Spleen (tissue), 11 donors: ENCODE measurements around the gene MYL12A. TPM values are rescaled to one million over a fixed set of nuclear protein-coding genes. Genes with fewer than 3 reads are reported as not detected.
A peak's percentile ranks its signal among the peaks of the same experiment; 100 is the strongest.

Experiments
- DNase-seq: peaks from one replicate; pipeline ENCODE4 v3.0.0-alpha.2; 2020
- H3K27ac ChIP-seq, 8 donors: fragments of 200-600 bp; sonication (generic) in 7 of 8; 1 replicate in 4 of 8; 2 replicates in 4 of 8; pipeline versions ENCODE4 v1.5.0 to v1.8.0; 2016 to 2021; ENCODE audit warnings: inconsistent platforms in 4 of 8, mild to moderate bottlenecking in 4 of 8, moderate library complexity in 1 of 8
- H3K27me3 ChIP-seq, 7 donors: fragments of 200-600 bp; sonication (generic) in 6 of 7; replicated peaks in 1 of 7; 1 replicate in 4 of 7; 2 replicates in 3 of 7; pipeline versions ENCODE4 v1.5.0 to v1.8.0; 2016 to 2021; ENCODE audit warnings: inconsistent platforms in 3 of 7, mild to moderate bottlenecking in 1 of 7
- H3K36me3 ChIP-seq, 6 donors: fragments of 200-600 bp; sonication (generic) in 5 of 6; 1 replicate in 4 of 6; 2 replicates in 2 of 6; pipeline versions ENCODE4 v1.5.0 to v1.8.0; 2016 to 2021; ENCODE audit warnings: inconsistent platforms in 2 of 6
- H3K4me1 ChIP-seq, 6 donors: fragments of 200-600 bp; sonication (generic) in 5 of 6; 1 replicate in 3 of 6; 2 replicates in 3 of 6; pipeline versions ENCODE4 v1.5.0 to v1.8.0; 2016 to 2021; ENCODE audit warnings: inconsistent platforms in 3 of 6
- H3K4me3 ChIP-seq, 8 donors: fragments of 200-600 bp; sonication (generic) in 7 of 8; 1 replicate in 4 of 8; 2 replicates in 4 of 8; pipeline versions ENCODE4 v1.5.0 to v1.8.0; 2016 to 2021; ENCODE audit warnings: inconsistent platforms in 4 of 8, mild to moderate bottlenecking in 4 of 8, moderate library complexity in 2 of 8
- H3K9me3 ChIP-seq, 8 donors: fragments of 200-600 bp; sonication (generic) in 7 of 8; 1 replicate in 4 of 8; 2 replicates in 4 of 8; pipeline versions ENCODE4 v1.5.0 to v1.8.0; 2016 to 2021; ENCODE audit warnings: inconsistent platforms in 4 of 8
- CTCF ChIP-seq, 11 experiments: fragments of 200-600 bp in 7 of 11; fragments of 450-650 bp in 4 of 11; sonication (generic) in 4 of 11; IDR thresholded peaks in 8 of 11; conservative IDR thresholded peaks in 3 of 11; 1 replicate in 7 of 11; 2 replicates in 4 of 11; pipeline versions ENCODE4 v1.4.0 to v1.8.0; 2016 to 2021; ENCODE audit warnings: antibody characterized with exemption in 11 of 11, inconsistent platforms in 4 of 11, mild to moderate bottlenecking in 1 of 11
- POLR2A ChIP-seq, 3 donors: fragments of 450-650 bp; IDR thresholded peaks; one replicate each; pipeline ENCODE4 v1.5.1; 2017; ENCODE audit warnings: antibody characterized with exemption in 3 of 3, mild to moderate bottlenecking in 1 of 3
- POLR2AphosphoS5 ChIP-seq, 3 donors: sonication (generic); formaldehyde crosslinking; IDR thresholded peaks; one replicate each; pipeline ENCODE4 v1.5.1; 2017; ENCODE audit warnings: antibody characterized with exemption in 3 of 3
- WGBS, 5 donors: extraction: QIAGEN DNeasy Blood & Tissue Kit in 3 of 5; methylation state at CpG; one replicate each; pipeline versions ENCODE4 v1.1.5 to v1.1.7; 2013 to 2018; 5-methylcytosine and 5-hydroxymethylcytosine counted together
- intact Hi-C: fragments of 100-400 bp; cut with DNase I; formaldehyde crosslinking; loops from one replicate; pipeline ENCODE4 v1.15.0; 2023; ENCODE audit warnings: low total_unique reads
- polyA plus RNA-seq, 3 donors: library from polyadenylated mRNA; stranded (reverse); fragments of 200-250 nt; gene quantifications; one replicate each; pipeline ENCODE4 v1.2.1, GENCODE V29; 2013
- total RNA-seq, 7 donors: library from RNA; depleted of rRNA in 3 of 7; stranded (reverse); fragments of >200 nt in 3 of 7; fragmentation: NEBNext Ultra II Directional in 4 of 7; extraction: Animal tissue kit (Norgen Biotek cat#: 25700) in 4 of 7; gene quantifications; one replicate each; pipeline versions ENCODE4 v1.1.0 to v1.2.1, GENCODE V29; 2016 to 2021
- donor health status: healthy with polysubstance abuse.
- donor health status: DM: no; HTN: no; CAD: no; lungs with moderate emphysema.
- donor health status: DM: no; HTN: no; CAD: no.
- donor health status: Bipolar disorder and iron deficiency.
- donor health status: healthy.
- donor health status: DM: no; HTN: no; CAD: no.
- donor health status: DM: yes; HTN: yes; CAD: no.

The MYL12A gene
- total and polyA plus RNA-seq, 10 donors, result 422 to 675 (median 586) TPM

- no peak overlapping the region for H3K27ac ChIP-seq
- intact Hi-C loops, result loop anchor here (10.0 kb wide), 1 partner anchor 64 kb away; no protein-coding TSS in a partner anchor
- 82 to 92% (median 90%) methylated on average over 2 of the region's 2 CpGs for WGBS, 5 donors
- H3K4me1 ChIP-seq, result peaks cover 0 to 6% (median 0%) of the 10 kb centered on the region in 6 donors
- no peak for DNase-seq
- H3K36me3 ChIP-seq, result peaks cover 0 to 18% (median 0%) of the 10 kb centered on the region in 6 donors
- H3K9me3 ChIP-seq, result peaks cover 0 to 22% (median 16%) of the 10 kb centered on the region in 8 donors
- H3K27me3 ChIP-seq, result no peaks in the 10 kb centered on the region
- no peak overlapping the region for H3K4me3 ChIP-seq
- no peak for TF ChIP-seq POLR2AphosphoS5 (IDR thresholded peaks at IDR 0.05)
- TF ChIP-seq CTCF (IDR thresholded peaks at IDR 0.05 in 8 of 11, conservative IDR thresholded peaks at IDR 0.05 in 3 of 11), result no peak
- TF ChIP-seq POLR2A (IDR thresholded peaks at IDR 0.05), result no peak
Measured at GRCh38 chr18:3238742-3239141, 8.9 kb upstream of the MYL12A start.

GRCh38 chr18:3245185-3245564 is 2.4 kb upstream of the MYL12A start:
- Histone ChIP-seq H3K27me3 (no peaks in the 10 kb centered on the region), H3K4me1 (peaks cover 21 to 50% (median 41%) of the 10 kb centered on the region in 6 donors), H3K4me3 (peak overlapping the region in 3 of 8 donors; percentile 82 to 97 (median 88)), H3K9me3 (peaks cover 0 to 22% (median 16%) of the 10 kb centered on the region in 8 donors), H3K36me3 (peaks cover 0 to 28% (median 3%) of the 10 kb centered on the region in 6 donors), H3K27ac (peak overlapping the region in 4 of 8 donors; percentile 96 to 100 (median 100))
- WGBS, 5 donors, result 57 to 91% (median 79%) methylated on average over 1 of the region's 1 CpG
- no peak for DNase-seq
- TF ChIP-seq POLR2AphosphoS5 (IDR thresholded peaks at IDR 0.05), result no peak
- no peak for TF ChIP-seq POLR2A (IDR thresholded peaks at IDR 0.05)
- no peak for TF ChIP-seq CTCF (IDR thresholded peaks at IDR 0.05 in 8 of 11, conservative IDR thresholded peaks at IDR 0.05 in 3 of 11)
- intact Hi-C loops, result loop anchor here (5.0 to 10.0 kb wide), 2 partner anchors 90 to 313 kb away; no protein-coding TSS in a partner anchor

- peaks cover 0 to 17% (median 14%) of the 10 kb centered on the region in 8 donors for H3K9me3 ChIP-seq
- peak; percentile 98 for DNase-seq
- TF ChIP-seq CTCF (IDR thresholded peaks at IDR 0.05 in 8 of 11, conservative IDR thresholded peaks at IDR 0.05 in 3 of 11) (peak; percentile 82 to 99 (median 95)), POLR2A (IDR thresholded peaks at IDR 0.05) (no peak), POLR2AphosphoS5 (IDR thresholded peaks at IDR 0.05) (peak; percentile 76 to 80 (median 78))
- H3K4me3 ChIP-seq, result peak overlapping the region; percentile 72 to 98 (median 94)
- 3 to 6% (median 4%) methylated on average over 26 to 29 of the region's 29 CpGs for WGBS, 5 donors
- peaks cover 28 to 59% (median 49%) of the 10 kb centered on the region in 6 donors for H3K4me1 ChIP-seq
- peak overlapping the region; percentile 96 to 100 (median 100) for H3K27ac ChIP-seq
- intact Hi-C loops, result loop anchor here (5.0 to 10.0 kb wide), 2 partner anchors 91 to 314 kb away; no protein-coding TSS in a partner anchor
- H3K27me3 ChIP-seq, result no peaks in the 10 kb centered on the region
- peaks cover 0 to 33% (median 3%) of the 10 kb centered on the region in 6 donors for H3K36me3 ChIP-seq
Measured at GRCh38 chr18:3245853-3246634, 1.6 kb upstream of the MYL12A start.
